ENCODE data around the gene LMBR1L. TPM values are rescaled to one million over a fixed set of nuclear protein-coding genes. Genes with fewer than 3 reads are reported as not detected.

LMBR1L gene
- total and polyA plus RNA-seq, 4 experiments from 2014 or later, result 35.9 to 226 (median 134) TPM

DNA sequence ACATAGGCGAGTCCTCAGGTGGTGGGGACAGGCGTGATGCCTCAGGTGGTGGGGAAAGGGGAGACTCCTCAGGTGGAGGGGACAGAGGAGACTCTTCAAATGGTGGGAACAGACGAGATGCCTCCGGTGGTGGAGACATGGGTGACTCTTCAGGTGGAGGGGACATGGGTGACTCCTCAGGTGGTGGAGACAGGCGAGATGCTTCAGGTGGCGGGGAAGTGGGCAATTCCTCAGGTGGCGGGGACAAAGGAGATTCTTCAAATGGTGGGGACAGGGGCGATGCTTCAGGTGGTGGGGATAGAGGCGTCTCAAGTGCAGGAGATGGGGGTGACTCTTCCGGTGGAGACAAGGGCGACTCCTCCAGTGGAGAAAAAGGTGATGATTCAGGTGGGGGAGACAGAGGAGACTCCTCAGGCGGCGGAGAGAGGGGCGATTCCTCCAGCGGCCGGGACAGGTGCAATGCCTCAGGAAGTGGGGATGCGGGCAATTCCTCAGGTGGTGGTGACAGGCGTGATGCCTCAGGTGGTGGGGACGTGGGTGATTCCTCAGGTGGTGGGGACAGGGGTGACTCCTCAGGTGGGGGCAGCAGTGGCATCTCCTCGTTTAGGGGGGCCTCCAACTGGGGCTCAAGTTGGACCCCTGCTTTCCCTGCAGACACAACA, 58.7 kb downstream of the LMBR1L start:
- intact Hi-C loops (cut with micrococcal nuclease), result no loop called here
- Histone ChIP-seq H3K9me3 (ENCODE audit: control insufficient read depth in 1 of 2, low read length in 2 of 2) (no peaks in the 10 kb centered on the region), H3K36me3 (ENCODE audit: insufficient read depth, low read length) (peaks cover 81% of the 10 kb centered on the region), H3K4me3 (ENCODE audit: low read length in 2 of 2) (no peak overlapping the region), H3K27ac (ENCODE audit: low read depth, low read length) (no peak overlapping the region), H3K27me3 (ENCODE audit: insufficient read depth, low read length) (no peaks in the 10 kb centered on the region), H3K4me1 (ENCODE audit: insufficient read depth, low read length) (peaks cover 24% of the 10 kb centered on the region)
- Mint-ChIP-seq H3K27me3 (no peaks in the 10 kb centered on the region), H3K9me3 (no peaks in the 10 kb centered on the region), H3K36me3 (peaks cover 53 to 84% of the 10 kb centered on the region in 2 donors), H3K4me1 (peaks cover 25 to 46% (median 28%) of the 10 kb centered on the region in 4 donors), H3K4me3 (no peak overlapping the region), H3K27ac (no peak overlapping the region)
- ChIA-PET CTCF (ENCODE audit: partially characterized antibody) (no interaction called here), POLR2A (ENCODE audit: partially characterized antibody) (no interaction called here)
- DNase-seq, result no peak

GRCh38 chr12:49051373-49051764, 59.3 kb downstream of the LMBR1L start:
- Mint-ChIP-seq H3K36me3 (peaks cover 56 to 89% of the 10 kb centered on the region in 2 donors), H3K9me3 (no peaks in the 10 kb centered on the region), H3K27ac (peak overlapping the region in 1 of 7 donors; percentile 22), H3K4me1 (peaks cover 20 to 41% (median 23%) of the 10 kb centered on the region in 4 donors), H3K27me3 (no peaks in the 10 kb centered on the region), H3K4me3 (no peak overlapping the region)
- CTCF ChIA-PET (ENCODE audit: partially characterized antibody), result no interaction called here
- peaks cover 83% of the 10 kb centered on the region for H3K36me3 ChIP-seq (ENCODE audit: insufficient read depth, low read length)
- H3K9me3 ChIP-seq (ENCODE audit: control insufficient read depth in 1 of 2, low read length in 2 of 2), result no peaks in the 10 kb centered on the region
- intact Hi-C loops (cut with micrococcal nuclease), result no loop called here
- H3K4me3 ChIP-seq (ENCODE audit: low read length in 2 of 2), result no peak overlapping the region
- POLR2A ChIA-PET (ENCODE audit: partially characterized antibody), result interaction anchor here (0.8 kb wide), 1 partner anchor 9 kb away, joined by 3 read pairs; the partner anchor contains the start of gene KMT2D
- H3K4me1 ChIP-seq (ENCODE audit: insufficient read depth, low read length), result peaks cover 19% of the 10 kb centered on the region
- H3K27me3 ChIP-seq (ENCODE audit: insufficient read depth, low read length), result no peaks in the 10 kb centered on the region
- no peak for DNase-seq
- no peak overlapping the region for H3K27ac ChIP-seq (ENCODE audit: low read depth, low read length)

- Histone ChIP-seq H3K27me3 (ENCODE audit: insufficient read depth, low read length) (no peaks in the 10 kb centered on the region), H3K4me1 (ENCODE audit: insufficient read depth, low read length) (peaks cover 12% of the 10 kb centered on the region), H3K36me3 (ENCODE audit: insufficient read depth, low read length) (peaks cover 89% of the 10 kb centered on the region), H3K27ac (ENCODE audit: low read depth, low read length) (no peak overlapping the region), H3K9me3 (ENCODE audit: control insufficient read depth in 1 of 2, low read length in 2 of 2) (no peaks in the 10 kb centered on the region), H3K4me3 (ENCODE audit: low read length in 2 of 2) (no peak overlapping the region)
- ChIA-PET POLR2A (ENCODE audit: partially characterized antibody) (interaction anchor here (0.8 to 1.2 kb wide), 2 partner anchors 9 to 19 kb away, joined by 3 read pairs; partner anchors contain the start of genes KMT2D and RHEBL1), CTCF (ENCODE audit: partially characterized antibody) (interaction anchor here (4.0 kb wide), 1 partner anchor 13 kb away, joined by 20 read pairs; no protein-coding TSS in a partner anchor)
- H3K4me1 Mint-ChIP-seq, result peaks cover 15 to 34% (median 17%) of the 10 kb centered on the region in 4 donors
- H3K27ac Mint-ChIP-seq, result peak overlapping the region in 2 of 7 donors; percentile 22 to 31
- H3K9me3 Mint-ChIP-seq, result no peaks in the 10 kb centered on the region
- H3K36me3 Mint-ChIP-seq, result peaks cover 62 to 89% of the 10 kb centered on the region in 2 donors
- H3K4me3 Mint-ChIP-seq, result no peak overlapping the region
- H3K27me3 Mint-ChIP-seq, result no peaks in the 10 kb centered on the region
- intact Hi-C loops (cut with micrococcal nuclease), result no loop called here
- no peak for DNase-seq
Observed at GRCh38 chr12:49050507-49051372, 59.9 kb downstream of the LMBR1L start.

- Histone ChIP-seq H3K9me3 (ENCODE audit: control insufficient read depth in 1 of 2, low read length in 2 of 2) (no peaks in the 10 kb centered on the region), H3K4me1 (ENCODE audit: insufficient read depth, low read length) (peaks cover 2% of the 10 kb centered on the region), H3K4me3 (ENCODE audit: low read length in 2 of 2) (no peak overlapping the region), H3K27ac (ENCODE audit: low read depth, low read length) (no peak overlapping the region), H3K27me3 (ENCODE audit: insufficient read depth, low read length) (no peaks in the 10 kb centered on the region), H3K36me3 (ENCODE audit: insufficient read depth, low read length) (peaks cover 94% of the 10 kb centered on the region)
- H3K36me3 Mint-ChIP-seq, result peaks cover 60 to 88% of the 10 kb centered on the region in 2 donors
- intact Hi-C loops (cut with micrococcal nuclease), result no loop called here
- H3K27me3 Mint-ChIP-seq, result no peaks in the 10 kb centered on the region
- H3K27ac Mint-ChIP-seq, result no peak overlapping the region
- H3K9me3 Mint-ChIP-seq, result no peaks in the 10 kb centered on the region
- DNase-seq, result no peak
- peaks cover 6 to 25% (median 8%) of the 10 kb centered on the region in 4 donors for H3K4me1 Mint-ChIP-seq
- H3K4me3 Mint-ChIP-seq, result no peak overlapping the region
- CTCF ChIA-PET (ENCODE audit: partially characterized antibody), result interaction anchor here (2.1 to 4.0 kb wide), 2 partner anchors 14 to 39 kb away, joined by 9 to 20 read pairs; no protein-coding TSS in a partner anchor
- POLR2A ChIA-PET (ENCODE audit: partially characterized antibody), result interaction anchor here (0.7 to 1.2 kb wide), 2 partner anchors 18 to 20 kb away, joined by 3 read pairs; partner anchors contain the start of gene RHEBL1
Observed at GRCh38 chr12:49049566-49050224, 61.0 kb downstream of the LMBR1L start.

DNA sequence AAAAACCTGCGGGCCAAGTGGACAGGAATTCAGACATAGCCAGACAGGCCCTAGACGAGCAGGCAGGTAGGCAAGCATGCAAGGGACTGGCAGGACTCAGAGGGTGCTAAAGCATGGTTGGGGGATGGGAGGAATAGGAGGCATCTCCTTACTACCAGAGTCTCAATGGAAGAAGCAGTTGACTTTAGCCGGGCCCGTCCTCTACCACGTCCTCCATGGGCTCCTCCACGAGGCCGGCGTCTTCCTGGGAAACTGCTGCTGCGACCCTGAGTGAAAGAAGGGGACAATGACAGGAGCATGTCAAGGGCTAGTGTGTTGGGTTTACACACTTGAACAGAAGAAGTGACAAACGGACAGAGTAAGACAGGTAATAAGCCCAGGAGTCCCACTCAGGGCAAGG, 61.7 kb downstream of the LMBR1L start:
- Histone ChIP-seq H3K4me3 (ENCODE audit: low read length in 2 of 2) (no peak overlapping the region), H3K27me3 (ENCODE audit: insufficient read depth, low read length) (no peaks in the 10 kb centered on the region), H3K9me3 (ENCODE audit: control insufficient read depth in 1 of 2, low read length in 2 of 2) (no peaks in the 10 kb centered on the region), H3K36me3 (ENCODE audit: insufficient read depth, low read length) (peaks cover 94% of the 10 kb centered on the region), H3K4me1 (ENCODE audit: insufficient read depth, low read length) (no peaks in the 10 kb centered on the region), H3K27ac (ENCODE audit: low read depth, low read length) (no peak overlapping the region)
- POLR2A ChIA-PET (ENCODE audit: partially characterized antibody), result no interaction called here
- intact Hi-C loops (cut with micrococcal nuclease), result no loop called here
- CTCF ChIA-PET (ENCODE audit: partially characterized antibody), result interaction anchor here (0.9 to 4.0 kb wide), 4 partner anchors 10 to 40 kb away, joined by 3 to 20 read pairs (median 6); no protein-coding TSS in a partner anchor
- DNase-seq, result no peak
- Mint-ChIP-seq H3K4me3 (peak overlapping the region in 1 of 8 donors; percentile 26), H3K4me1 (peaks cover 3 to 26% (median 7%) of the 10 kb centered on the region in 4 donors), H3K27me3 (no peaks in the 10 kb centered on the region), H3K9me3 (no peaks in the 10 kb centered on the region), H3K36me3 (peaks cover 64 to 92% of the 10 kb centered on the region in 2 donors), H3K27ac (peak overlapping the region in 1 of 7 donors; percentile 59)
